HepG2 (cell line): Measurements from ENCODE around the gene TUBB4A. TPM values are rescaled to one million over a fixed set of nuclear protein-coding genes. Genes with fewer than 3 reads are reported as not detected.

Source experiments
- CBX1 ChIP-seq: IDR thresholded peaks from one replicate; pipeline ENCODE4 v1.6.1; 2016; ENCODE audit warnings: antibody characterized with exemption, low read depth
- DNMT3B ChIP-seq: conservative IDR thresholded peaks from 2 replicates; pipeline ENCODE4 v1.6.1; 2016; ENCODE audit warnings: missing biosample characterization, control low read depth
- EP300 ChIP-seq, 3 experiments: sonication (generic) in 1 of 3; formaldehyde crosslinking in 1 of 3; IDR thresholded peaks; 2 replicates each; pipeline versions ENCODE4 v1.5.1 to v1.6.1; 2011 to 2020; ENCODE audit warnings: low read depth in 2 of 3, low read length in 2 of 3, borderline replicate concordance in 1 of 3, improper control_type of control experiment in 1 of 3, mild to moderate bottlenecking in 1 of 3, missing genetic modification reagents in 1 of 3, moderate library complexity in 1 of 3
- GTF2F1 ChIP-seq: fragments of 150-350 bp; IDR thresholded peaks from 2 replicates; pipeline ENCODE4 v1.6.1; 2014; ENCODE audit warnings: low read length
- HNRNPLL ChIP-seq: fragments of 200-400 bp; formaldehyde crosslinking; IDR thresholded peaks from 2 replicates; pipeline ENCODE4 v1.6.1; 2017; ENCODE audit warnings: mild to moderate bottlenecking, low read depth, low read length; ENCODE audit not compliant: poor library complexity, severe bottlenecking
- HOXA3 ChIP-seq: sonication (generic); formaldehyde crosslinking; IDR thresholded peaks from 2 replicates; pipeline ENCODE4 v1.5.0; 2020; ENCODE audit warnings: missing genetic modification reagents
- IRF2 ChIP-seq: IDR thresholded peaks from 2 replicates; pipeline ENCODE4 v1.6.1; 2018; ENCODE audit warnings: missing genetic modification reagents, missing compliant biosample characterization
- KLF11 ChIP-seq: IDR thresholded peaks from 2 replicates; pipeline ENCODE4 v1.6.1; 2016; ENCODE audit warnings: missing compliant biosample characterization
- MAFK ChIP-seq, 2 experiments: IDR thresholded peaks in 1 of 2; conservative IDR thresholded peaks in 1 of 2; 2 replicates each; pipeline ENCODE4 v1.6.1; 2011; ENCODE audit warnings: improper control_type of control experiment in 2 of 2, low read length in 2 of 2
- PCBP2 ChIP-seq: fragments of 200-400 bp; formaldehyde crosslinking; optimal IDR thresholded peaks from 2 replicates; pipeline ENCODE3; 2018; ENCODE audit warnings: low read length, low read depth; ENCODE audit not compliant: poor library complexity, severe bottlenecking
- PHF20 ChIP-seq: sonication (generic); formaldehyde crosslinking; IDR thresholded peaks from 2 replicates; pipeline ENCODE4 v1.5.0; 2020; ENCODE audit warnings: mild to moderate bottlenecking, missing genetic modification reagents
- POLR2AphosphoS2 ChIP-seq: IDR thresholded peaks from 2 replicates; pipeline ENCODE4 v1.6.1; 2011; ENCODE audit warnings: low read depth, low read length, improper control_type of control experiment
- SKI ChIP-seq: fragments of 450-650 bp; IDR thresholded peaks from one replicate; pipeline ENCODE4 v1.6.1; 2018; ENCODE audit warnings: mild to moderate bottlenecking; ENCODE audit not compliant: partially characterized antibody
- SMC3 ChIP-seq: IDR thresholded peaks from 2 replicates; pipeline ENCODE4 v1.6.1; 2011; ENCODE audit warnings: low read length, improper control_type of control experiment
- SOX13 ChIP-seq, 3 experiments: fragments of 450-650 bp in 1 of 3; sonication (generic) in 1 of 3; formaldehyde crosslinking in 1 of 3; IDR thresholded peaks in 2 of 3; conservative IDR thresholded peaks in 1 of 3; 2 replicates each; pipeline versions ENCODE4 v1.5.0 to v1.6.1; 2016 to 2020; ENCODE audit warnings: antibody characterized with exemption in 1 of 3, mild to moderate bottlenecking in 1 of 3, missing compliant biosample characterization in 1 of 3, missing genetic modification reagents in 1 of 3, moderate library complexity in 1 of 3
- SUZ12 ChIP-seq: fragments of 150-350 bp; IDR thresholded peaks from 2 replicates; pipeline ENCODE4 v1.6.1; 2014; ENCODE audit warnings: low read depth, low read length
- TARDBP ChIP-seq: sonication (generic); formaldehyde crosslinking; IDR thresholded peaks from 2 replicates; pipeline ENCODE4 v1.8.0; 2022; ENCODE audit warnings: mild to moderate bottlenecking, missing genetic modification reagents
- ZMYM4 ChIP-seq: sonication (generic); formaldehyde crosslinking; IDR thresholded peaks from 2 replicates; pipeline ENCODE4 v1.8.1; 2023; ENCODE audit warnings: mild to moderate bottlenecking, missing genetic modification reagents
- ZNF180 ChIP-seq: sonication (generic); formaldehyde crosslinking; IDR thresholded peaks from 2 replicates; pipeline ENCODE4 v1.4.0; 2020; ENCODE audit warnings: low read depth, missing genetic modification reagents, borderline replicate concordance
- ZNF652 ChIP-seq: IDR thresholded peaks from 2 replicates; pipeline ENCODE4 v1.6.1; 2016; ENCODE audit warnings: low read depth, borderline replicate concordance
- polyA plus RNA-seq, 8 experiments: library from polyadenylated mRNA; depleted of rRNA in 3 of 8; stranded (reverse) in 7 of 8; unstranded in 1 of 8; fragments of >200 nt; fragmentation: Illumina TruSeq in 4 of 8; extraction: Trizol in 4 of 8; gene quantifications; 2 replicates each; pipeline versions ENCODE4 v1.2.1 to v1.2.3, GENCODE V29; 2011 to 2016; ENCODE audit warnings: low read depth in 4 of 8, missing spikeins in 1 of 8, mixed read lengths in 1 of 8; ENCODE audit not compliant: insufficient read depth in 1 of 8
- total RNA-seq, 5 experiments: library from RNA; depleted of rRNA; stranded (reverse); fragments of >200 nt; fragmentation: Illumina TruSeq; extraction: Trizol; gene quantifications; 2 replicates each; pipeline ENCODE4 v1.2.3, GENCODE V29; 2016; ENCODE audit warnings: low read depth in 1 of 5
- TF ChIP-seq, protein P1 (sequence below): sonication (generic); formaldehyde crosslinking; IDR thresholded peaks from 2 replicates; pipeline ENCODE4 v1.9.0; 2021; ENCODE audit warnings: missing genetic modification reagents, mild to moderate bottlenecking, borderline replicate concordance
- TF ChIP-seq, protein P2 (sequence below): fragments of 450-650 bp; IDR thresholded peaks from 2 replicates; pipeline ENCODE4 v1.6.1; 2017; ENCODE audit warnings: mild to moderate bottlenecking

Gene TUBB4A
- total and polyA plus RNA-seq, 2 of the 13 experiments (the other 11 are each of a cell fraction or from before 2014, with no cell fraction given) = not detected

- TF ChIP-seq ZNF652 (CRISPR knock-in tag) = no peak
- TF ChIP-seq GTF2F1 = no peak
- no peak for TF ChIP-seq SOX13 (IDR thresholded peaks at IDR 0.05)
- no peak for TF ChIP-seq SOX13 (CRISPR knock-in tag; conservative IDR thresholded peaks at IDR 0.05 in 1 of 2, IDR thresholded peaks at IDR 0.05 in 1 of 2)
- TF ChIP-seq HNRNPLL = peak; percentile 68
- TF ChIP-seq, protein P1, sequence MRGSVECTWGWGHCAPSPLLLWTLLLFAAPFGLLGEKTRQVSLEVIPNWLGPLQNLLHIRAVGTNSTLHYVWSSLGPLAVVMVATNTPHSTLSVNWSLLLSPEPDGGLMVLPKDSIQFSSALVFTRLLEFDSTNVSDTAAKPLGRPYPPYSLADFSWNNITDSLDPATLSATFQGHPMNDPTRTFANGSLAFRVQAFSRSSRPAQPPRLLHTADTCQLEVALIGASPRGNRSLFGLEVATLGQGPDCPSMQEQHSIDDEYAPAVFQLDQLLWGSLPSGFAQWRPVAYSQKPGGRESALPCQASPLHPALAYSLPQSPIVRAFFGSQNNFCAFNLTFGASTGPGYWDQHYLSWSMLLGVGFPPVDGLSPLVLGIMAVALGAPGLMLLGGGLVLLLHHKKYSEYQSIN (CRISPR knock-in tag) = no peak
- TF ChIP-seq ZMYM4 = peak; percentile 65; the same call in 1 of the 2 replicates
- TF ChIP-seq EP300 (IDR thresholded peaks at IDR 0.05; ENCODE audit: low read depth in 2 of 2, low read length in 2 of 2) = no peak
- 0 out of 2 replicates have a peak, but pooled peaks have one; percentile 48 for TF ChIP-seq EP300 (CRISPR knock-in tag; IDR thresholded peaks at IDR 0.05; ENCODE audit: borderline replicate concordance)
- no peak for TF ChIP-seq SUZ12
- TF ChIP-seq ZNF180 (CRISPR knock-in tag) = no peak
- no peak for TF ChIP-seq KLF11 (CRISPR knock-in tag)
- TF ChIP-seq HOXA3 (CRISPR knock-in tag) = peak; percentile 47; the same call in 1 of the 2 replicates
- TF ChIP-seq, protein P2, sequence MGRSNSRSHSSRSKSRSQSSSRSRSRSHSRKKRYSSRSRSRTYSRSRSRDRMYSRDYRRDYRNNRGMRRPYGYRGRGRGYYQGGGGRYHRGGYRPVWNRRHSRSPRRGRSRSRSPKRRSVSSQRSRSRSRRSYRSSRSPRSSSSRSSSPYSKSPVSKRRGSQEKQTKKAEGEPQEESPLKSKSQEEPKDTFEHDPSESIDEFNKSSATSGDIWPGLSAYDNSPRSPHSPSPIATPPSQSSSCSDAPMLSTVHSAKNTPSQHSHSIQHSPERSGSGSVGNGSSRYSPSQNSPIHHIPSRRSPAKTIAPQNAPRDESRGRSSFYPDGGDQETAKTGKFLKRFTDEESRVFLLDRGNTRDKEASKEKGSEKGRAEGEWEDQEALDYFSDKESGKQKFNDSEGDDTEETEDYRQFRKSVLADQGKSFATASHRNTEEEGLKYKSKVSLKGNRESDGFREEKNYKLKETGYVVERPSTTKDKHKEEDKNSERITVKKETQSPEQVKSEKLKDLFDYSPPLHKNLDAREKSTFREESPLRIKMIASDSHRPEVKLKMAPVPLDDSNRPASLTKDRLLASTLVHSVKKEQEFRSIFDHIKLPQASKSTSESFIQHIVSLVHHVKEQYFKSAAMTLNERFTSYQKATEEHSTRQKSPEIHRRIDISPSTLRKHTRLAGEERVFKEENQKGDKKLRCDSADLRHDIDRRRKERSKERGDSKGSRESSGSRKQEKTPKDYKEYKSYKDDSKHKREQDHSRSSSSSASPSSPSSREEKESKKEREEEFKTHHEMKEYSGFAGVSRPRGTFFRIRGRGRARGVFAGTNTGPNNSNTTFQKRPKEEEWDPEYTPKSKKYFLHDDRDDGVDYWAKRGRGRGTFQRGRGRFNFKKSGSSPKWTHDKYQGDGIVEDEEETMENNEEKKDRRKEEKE = no peak
- TF ChIP-seq SKI = peak; percentile 48
- no peak for TF ChIP-seq MAFK (conservative IDR thresholded peaks at IDR 0.05 in 1 of 2, IDR thresholded peaks at IDR 0.05 in 1 of 2; ENCODE audit: low read length in 2 of 2)
- no peak for TF ChIP-seq PCBP2
- no peak for TF ChIP-seq POLR2AphosphoS2
- TF ChIP-seq IRF2 (CRISPR knock-in tag) = no peak; the same call in 1 of the 2 replicates
- no peak for TF ChIP-seq CBX1
- TF ChIP-seq TARDBP = peak; percentile 76; the same call in 1 of the 2 replicates
- no peak for TF ChIP-seq SMC3
- TF ChIP-seq DNMT3B (CRISPR knock-in tag) = no peak
- 0 out of 2 replicates have a peak, but pooled peaks have one; percentile 25 for TF ChIP-seq PHF20 (CRISPR knock-in tag)
Measured at GRCh38 chr19:6460099-6460884, 41.8 kb downstream of the TUBB4A start (continued).
